ENCODE data around the gene HMGCS1. TPM values are rescaled to one million over a fixed set of nuclear protein-coding genes. Genes with fewer than 3 reads are reported as not detected.

HMGCS1 gene
- total and polyA plus RNA-seq, 2 of the 4 experiments (the other 2 are of a cell fraction): 27.5 to 30.6 TPM

DNA sequence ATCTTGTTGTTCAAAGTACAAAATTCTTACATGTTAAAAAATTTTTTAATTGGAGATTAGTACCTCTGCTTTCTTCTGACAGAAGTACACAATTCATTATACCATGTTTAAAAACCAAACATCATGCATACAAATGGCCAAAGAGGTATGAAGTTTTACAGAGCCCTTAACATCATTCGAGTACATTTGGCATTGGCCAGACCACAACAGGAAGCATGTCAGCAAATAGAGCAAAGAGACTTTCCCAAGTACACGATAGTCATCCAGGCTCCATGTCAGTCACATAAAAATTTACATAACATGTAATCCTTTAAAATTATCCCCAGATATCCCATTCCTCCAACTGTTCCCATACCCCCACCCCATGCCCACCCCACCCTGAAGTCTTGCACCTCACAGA lies 22.5 kb downstream of the HMGCS1 start:
- no peak for ATAC-seq (ENCODE audit: low read depth)
- no peaks in the 10 kb centered on the region for H3K79me1 ChIP-seq (ENCODE audit: low read depth in 1 of 2, low read length in 2 of 2)
- H2BK5ac ChIP-seq (ENCODE audit: low read depth, low read length, poor library complexity, severe bottlenecking): no peak overlapping the region
- TF ChIP-seq BHLHE40 (IDR thresholded peaks at IDR 0.05; ENCODE audit: low read depth, low read length): no peak
- no peak for TF ChIP-seq RCOR1 (IDR thresholded peaks at IDR 0.05; ENCODE audit: insufficient replicate concordance, low read length)
- no peak for TF ChIP-seq CEBPB (IDR thresholded peaks at IDR 0.05; ENCODE audit: low read depth, low read length)
- TF ChIP-seq SMC3 (IDR thresholded peaks at IDR 0.05; ENCODE audit: low read depth, low read length): no peak
- TF ChIP-seq FOS (IDR thresholded peaks at IDR 0.05; ENCODE audit: low read depth, low read length): no peak
- TF ChIP-seq RAD21 (IDR thresholded peaks at IDR 0.05; ENCODE audit: low read length): no peak
- TF ChIP-seq, protein P1, sequence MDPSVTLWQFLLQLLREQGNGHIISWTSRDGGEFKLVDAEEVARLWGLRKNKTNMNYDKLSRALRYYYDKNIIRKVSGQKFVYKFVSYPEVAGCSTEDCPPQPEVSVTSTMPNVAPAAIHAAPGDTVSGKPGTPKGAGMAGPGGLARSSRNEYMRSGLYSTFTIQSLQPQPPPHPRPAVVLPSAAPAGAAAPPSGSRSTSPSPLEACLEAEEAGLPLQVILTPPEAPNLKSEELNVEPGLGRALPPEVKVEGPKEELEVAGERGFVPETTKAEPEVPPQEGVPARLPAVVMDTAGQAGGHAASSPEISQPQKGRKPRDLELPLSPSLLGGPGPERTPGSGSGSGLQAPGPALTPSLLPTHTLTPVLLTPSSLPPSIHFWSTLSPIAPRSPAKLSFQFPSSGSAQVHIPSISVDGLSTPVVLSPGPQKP (IDR thresholded peaks at IDR 0.05; ENCODE audit: borderline replicate concordance, low read depth, low read length): no peak
- no peak for TF ChIP-seq MAFK (IDR thresholded peaks at IDR 0.05; ENCODE audit: low read depth, low read length)
- TF ChIP-seq, protein P2, sequence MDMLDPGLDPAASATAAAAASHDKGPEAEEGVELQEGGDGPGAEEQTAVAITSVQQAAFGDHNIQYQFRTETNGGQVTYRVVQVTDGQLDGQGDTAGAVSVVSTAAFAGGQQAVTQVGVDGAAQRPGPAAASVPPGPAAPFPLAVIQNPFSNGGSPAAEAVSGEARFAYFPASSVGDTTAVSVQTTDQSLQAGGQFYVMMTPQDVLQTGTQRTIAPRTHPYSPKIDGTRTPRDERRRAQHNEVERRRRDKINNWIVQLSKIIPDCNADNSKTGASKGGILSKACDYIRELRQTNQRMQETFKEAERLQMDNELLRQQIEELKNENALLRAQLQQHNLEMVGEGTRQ (IDR thresholded peaks at IDR 0.05; ENCODE audit: low read depth, low read length): no peak
- no peak for TF ChIP-seq CHD1 (IDR thresholded peaks at IDR 0.05; ENCODE audit: low read depth, low read length)
- no peak for TF ChIP-seq NFE2L2 (IDR thresholded peaks at IDR 0.05; ENCODE audit: low read depth, low read length)
- no peak for TF ChIP-seq MXI1 (IDR thresholded peaks at IDR 0.05; ENCODE audit: borderline replicate concordance, low read depth, low read length)
- TF ChIP-seq POLR2A (IDR thresholded peaks at IDR 0.05; ENCODE audit: low read depth, low read length): no peak
- TF ChIP-seq, protein P3, sequence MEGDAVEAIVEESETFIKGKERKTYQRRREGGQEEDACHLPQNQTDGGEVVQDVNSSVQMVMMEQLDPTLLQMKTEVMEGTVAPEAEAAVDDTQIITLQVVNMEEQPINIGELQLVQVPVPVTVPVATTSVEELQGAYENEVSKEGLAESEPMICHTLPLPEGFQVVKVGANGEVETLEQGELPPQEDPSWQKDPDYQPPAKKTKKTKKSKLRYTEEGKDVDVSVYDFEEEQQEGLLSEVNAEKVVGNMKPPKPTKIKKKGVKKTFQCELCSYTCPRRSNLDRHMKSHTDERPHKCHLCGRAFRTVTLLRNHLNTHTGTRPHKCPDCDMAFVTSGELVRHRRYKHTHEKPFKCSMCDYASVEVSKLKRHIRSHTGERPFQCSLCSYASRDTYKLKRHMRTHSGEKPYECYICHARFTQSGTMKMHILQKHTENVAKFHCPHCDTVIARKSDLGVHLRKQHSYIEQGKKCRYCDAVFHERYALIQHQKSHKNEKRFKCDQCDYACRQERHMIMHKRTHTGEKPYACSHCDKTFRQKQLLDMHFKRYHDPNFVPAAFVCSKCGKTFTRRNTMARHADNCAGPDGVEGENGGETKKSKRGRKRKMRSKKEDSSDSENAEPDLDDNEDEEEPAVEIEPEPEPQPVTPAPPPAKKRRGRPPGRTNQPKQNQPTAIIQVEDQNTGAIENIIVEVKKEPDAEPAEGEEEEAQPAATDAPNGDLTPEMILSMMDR (conservative IDR thresholded peaks at IDR 0.05; ENCODE audit: low read depth, low read length): no peak
- no peak for TF ChIP-seq RFX5 (IDR thresholded peaks at IDR 0.05; ENCODE audit: low read depth, low read length)
- TF ChIP-seq MAZ (IDR thresholded peaks at IDR 0.05; ENCODE audit: borderline replicate concordance, low read depth, low read length): no peak
- no peaks in the 10 kb centered on the region for H3K27me3 ChIP-seq (ENCODE audit: control insufficient read depth, insufficient read depth, low read length)
- no peaks in the 10 kb centered on the region for H3K9me1 ChIP-seq (ENCODE audit: insufficient read depth, low read length)
- ChIA-PET CTCF (no interaction called here), POLR2A (ENCODE audit: unreplicated experiment) (no interaction called here)
- WGBS, 2 experiments (ENCODE audit: extremely low coverage in 2 of 2, insufficient read length in 1 of 2): 86% methylated on average over 1 of the region's 2 CpGs; no CpG with 5 or more reads in 1 of the 2 experiments
- H2BK15ac ChIP-seq (ENCODE audit: low read depth, low read length): no peak overlapping the region
- no peak overlapping the region for H4K5ac ChIP-seq (ENCODE audit: low read depth, low read length)
- H3K27ac ChIP-seq (ENCODE audit: insufficient read depth, low read length): no peak overlapping the region
- no peak overlapping the region for H3K9ac ChIP-seq (ENCODE audit: low read depth, low read length)
- H2AK9ac ChIP-seq (replicated peaks; ENCODE audit: low read depth, low read length, poor library complexity): no peak overlapping the region
- in situ Hi-C loops (cut with MboI; ENCODE audit: low sequenced_read_pairs): no loop called here
- no peak overlapping the region for H3K56ac ChIP-seq (ENCODE audit: extremely low read depth, insufficient read depth, low read length)
- H3K4me3 ChIP-seq (ENCODE audit: insufficient read depth, low read depth, low read length): no peak overlapping the region
- dilution Hi-C loops (cut with HindIII; ENCODE audit: low sequenced_read_pairs, unreplicated experiment): no loop called here
- H4K8ac ChIP-seq (ENCODE audit: low read depth in 2 of 2, low read length in 2 of 2): no peak overlapping the region
- H3K4ac ChIP-seq (ENCODE audit: low read depth, low read length): no peak overlapping the region
- H3K36me3 ChIP-seq (ENCODE audit: control insufficient read depth, insufficient read depth, low read length): peaks cover 11% of the 10 kb centered on the region
- DNase-seq: no peak
- no peak overlapping the region for H3K23ac ChIP-seq (ENCODE audit: low read depth, low read length)
- no peak overlapping the region for H2BK20ac ChIP-seq (ENCODE audit: low read depth, low read length)
- no peaks in the 10 kb centered on the region for H3K9me3 ChIP-seq (ENCODE audit: control insufficient read depth, insufficient read depth, low read length)
- no TSS peak for BruUV-seq (replicated peaks)
- H4K20me1 ChIP-seq (ENCODE audit: insufficient read depth, low read length): no peaks in the 10 kb centered on the region
- H2BK120ac ChIP-seq (ENCODE audit: low read depth, low read length): no peak overlapping the region
- H3K4me1 ChIP-seq (ENCODE audit: control insufficient read depth, insufficient read depth, low read length): peaks cover 4% of the 10 kb centered on the region; the same call in 1 of the 2 replicates
- H4K91ac ChIP-seq (ENCODE audit: insufficient read depth, low read depth, low read length): no peak overlapping the region
- H3K14ac ChIP-seq (replicated peaks; ENCODE audit: low read depth, low read length): no peak overlapping the region
- no peak overlapping the region for H3K18ac ChIP-seq (ENCODE audit: low read depth, low read length)
- H3K4me2 ChIP-seq (ENCODE audit: low read depth, low read length): no peak overlapping the region
- H2AK5ac ChIP-seq (ENCODE audit: low read depth, low read length): no peak overlapping the region
- H2AFZ ChIP-seq (replicated peaks; ENCODE audit: low read length, poor library complexity): no peak overlapping the region
- intact Hi-C loops (cut with micrococcal nuclease): no loop called here
